Left forelimb (tissue), 1 donor: ENCODE measurements around the gene ARSG.
"Not testable (repeated sequence)": the region's sequence is repeated elsewhere in the genome, so short reads cannot be mapped to it uniquely, and the experiment has no call there.

ENCODE experiments used
- DNase-seq: peaks from one replicate; pipeline ENCODE4 v3.0.0-alpha.2; 2018; ENCODE audit warnings: low spot score

Gene ARSG

GRCh38 chr17:68290955-68291835, at the start of gene ARSG, which contains the start of gene SLC16A6:
TSS of gene ARSG (plus strand) at chr17:68291495. CDS start at chr17:68307494, 15,999 bp downstream.
TSS of gene SLC16A6 (minus strand) at chr17:68291127. CDS start at chr17:68278320, 12,807 bp downstream.
- peak; percentile 81 for DNase-seq

- no peak for DNase-seq
Measured at GRCh38 chr17:68246271-68247028, 44.8 kb upstream of the ARSG start.

- DNase-seq: peak; percentile 99
Measured at GRCh38 chr17:68247445-68248198, 43.7 kb upstream of the ARSG start, which contains the start of gene AMZ2. TSS of gene AMZ2 (plus strand) at chr17:68248043. CDS start at chr17:68250188, 2,145 bp downstream.

- DNase-seq: no peak
Measured at GRCh38 chr17:68248199-68248825, 43.0 kb upstream of the ARSG start.

GRCh38 chr17:68248891-68249290, 42.4 kb upstream of the ARSG start:
- no peak for DNase-seq

- no peak for DNase-seq
Measured at GRCh38 chr17:68249354-68249765, 41.9 kb upstream of the ARSG start.

GRCh38 chr17:68253426-68253825, 37.9 kb upstream of the ARSG start:
- not testable (repeated sequence) for DNase-seq

GRCh38 chr17:68255151-68255550, 36.1 kb upstream of the ARSG start:
- no peak for DNase-seq

- DNase-seq: no peak
Measured at GRCh38 chr17:68255731-68256538, 35.4 kb upstream of the ARSG start.

GRCh38 chr17:68256701-68257100, 34.6 kb upstream of the ARSG start:
- DNase-seq: not testable (repeated sequence)

- DNase-seq: no peak
Measured at GRCh38 chr17:68257934-68258333, 33.4 kb upstream of the ARSG start.

- peak; percentile 69 for DNase-seq
Measured at GRCh38 chr17:68258890-68259647, 32.2 kb upstream of the ARSG start.

GRCh38 chr17:68259648-68259951, 31.7 kb upstream of the ARSG start:
- not testable (repeated sequence) for DNase-seq

- DNase-seq: no peak
Measured at GRCh38 chr17:68260051-68260762, 31.1 kb upstream of the ARSG start.

GRCh38 chr17:68262467-68262866, 28.8 kb upstream of the ARSG start:
- not testable (repeated sequence) for DNase-seq

- not testable (repeated sequence) for DNase-seq
Measured at GRCh38 chr17:68263101-68263681, 28.1 kb upstream of the ARSG start.

GRCh38 chr17:68265833-68266232, 25.5 kb upstream of the ARSG start:
- not testable (repeated sequence) for DNase-seq

- DNase-seq: no peak
Measured at GRCh38 chr17:68273722-68274121, 17.6 kb upstream of the ARSG start.

GRCh38 chr17:68276339-68276738, 15.0 kb upstream of the ARSG start:
- DNase-seq: not testable (repeated sequence)
